Thyroid gland (tissue), 4 donors: Measurements from ENCODE around the gene PDGFC.

Experiments used
- CTCF ChIP-seq, 6 experiments: fragments of 200-600 bp in 3 of 6; fragments of 450-650 bp in 3 of 6; sonication (generic) in 3 of 6; IDR thresholded peaks; one replicate each; pipeline ENCODE4 v1.5.1; 2016 to 2019; ENCODE audit warnings: antibody characterized with exemption in 6 of 6, mild to moderate bottlenecking in 2 of 6, inconsistent platforms in 1 of 6, moderate library complexity in 1 of 6
- POLR2A ChIP-seq, 2 donors: fragments of 450-650 bp; IDR thresholded peaks; one replicate each; pipeline ENCODE4 v1.6.1; 2017; ENCODE audit warnings: antibody characterized with exemption in 2 of 2, mild to moderate bottlenecking in 2 of 2, moderate library complexity in 1 of 2

GRCh38 chr4:156798438-156798837 is 173.2 kb downstream of the PDGFC start:
- TF ChIP-seq POLR2A (IDR thresholded peaks at IDR 0.05) (no peak), CTCF (IDR thresholded peaks at IDR 0.05) (no peak)
